Fibroblast of the aortic adventitia (primary cell): Measurements from ENCODE around the gene CD300LF. TPM values are rescaled to one million over a fixed set of nuclear protein-coding genes. Genes with fewer than 3 reads are reported as not detected.

ENCODE experiments used
- DNase-seq: peaks from one replicate; pipeline ENCODE4 v3.0.0-alpha.2; 2010; ENCODE audit warnings: low read depth
- H3K4me3 ChIP-seq: 2 replicates; pipeline ENCODE4 v1.5.1; 2011; ENCODE audit warnings: low read depth, mild to moderate bottlenecking, control low read depth, low read length, moderate library complexity
- total RNA-seq: library from RNA; depleted of rRNA; stranded (reverse); fragments of >200 nt; gene quantifications from 2 replicates; pipeline ENCODE4 v1.2.3, GENCODE V29; 2012; ENCODE audit warnings: low replicate concordance
- TF ChIP-seq, protein P1 (sequence below): IDR thresholded peaks from 2 replicates; pipeline ENCODE4 v1.5.1; 2011; ENCODE audit warnings: mild to moderate bottlenecking, low read length, control low read depth, inconsistent platforms; ENCODE audit not compliant: insufficient read depth

The CD300LF gene
- total RNA-seq, 1 donor: not detected

DNA sequence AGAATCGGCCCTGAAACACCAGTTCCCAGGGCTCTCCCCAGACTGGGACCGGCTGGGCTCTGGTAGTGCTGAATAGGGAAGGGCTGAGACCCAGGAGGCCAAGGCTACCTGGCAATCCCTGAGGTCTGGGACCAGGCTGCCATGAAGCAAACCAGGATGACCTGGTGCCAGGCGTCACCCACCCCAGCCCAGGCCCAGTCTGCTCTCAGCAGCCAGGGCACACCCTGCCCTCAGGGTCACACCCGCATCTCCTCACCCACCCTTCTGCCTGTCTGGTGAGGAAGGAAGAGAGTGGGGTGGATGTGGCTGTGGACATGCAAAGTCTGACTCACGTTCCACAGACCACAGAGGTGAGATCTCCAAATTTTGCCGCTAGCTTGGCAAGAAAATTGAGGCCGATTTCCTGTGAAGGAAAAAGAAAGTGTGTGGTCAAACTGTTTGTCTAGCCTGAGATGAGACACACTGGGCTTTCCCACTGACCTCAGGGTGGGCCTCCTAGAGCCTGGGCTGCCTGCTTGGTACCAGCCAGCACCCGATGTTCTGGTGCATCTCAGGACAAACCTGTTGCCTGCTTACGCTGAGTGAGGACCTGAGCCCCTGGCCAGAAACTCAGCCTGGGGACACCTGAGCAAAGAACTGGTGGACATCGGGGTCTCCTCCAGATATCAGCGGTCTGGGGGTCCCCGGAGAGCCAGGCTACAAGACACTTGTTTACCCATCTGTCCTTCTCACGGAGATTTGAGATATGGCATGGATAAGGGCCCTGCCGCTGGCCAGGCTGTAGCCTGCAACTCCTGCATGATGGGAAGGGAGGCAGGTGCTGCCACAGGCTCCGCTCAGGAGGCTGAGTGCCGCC is 18.0 kb upstream of the CD300LF start:
- no peak for DNase-seq
- TF ChIP-seq, protein P1, sequence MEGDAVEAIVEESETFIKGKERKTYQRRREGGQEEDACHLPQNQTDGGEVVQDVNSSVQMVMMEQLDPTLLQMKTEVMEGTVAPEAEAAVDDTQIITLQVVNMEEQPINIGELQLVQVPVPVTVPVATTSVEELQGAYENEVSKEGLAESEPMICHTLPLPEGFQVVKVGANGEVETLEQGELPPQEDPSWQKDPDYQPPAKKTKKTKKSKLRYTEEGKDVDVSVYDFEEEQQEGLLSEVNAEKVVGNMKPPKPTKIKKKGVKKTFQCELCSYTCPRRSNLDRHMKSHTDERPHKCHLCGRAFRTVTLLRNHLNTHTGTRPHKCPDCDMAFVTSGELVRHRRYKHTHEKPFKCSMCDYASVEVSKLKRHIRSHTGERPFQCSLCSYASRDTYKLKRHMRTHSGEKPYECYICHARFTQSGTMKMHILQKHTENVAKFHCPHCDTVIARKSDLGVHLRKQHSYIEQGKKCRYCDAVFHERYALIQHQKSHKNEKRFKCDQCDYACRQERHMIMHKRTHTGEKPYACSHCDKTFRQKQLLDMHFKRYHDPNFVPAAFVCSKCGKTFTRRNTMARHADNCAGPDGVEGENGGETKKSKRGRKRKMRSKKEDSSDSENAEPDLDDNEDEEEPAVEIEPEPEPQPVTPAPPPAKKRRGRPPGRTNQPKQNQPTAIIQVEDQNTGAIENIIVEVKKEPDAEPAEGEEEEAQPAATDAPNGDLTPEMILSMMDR: no peak
- H3K4me3 ChIP-seq: no peak overlapping the region

DNA sequence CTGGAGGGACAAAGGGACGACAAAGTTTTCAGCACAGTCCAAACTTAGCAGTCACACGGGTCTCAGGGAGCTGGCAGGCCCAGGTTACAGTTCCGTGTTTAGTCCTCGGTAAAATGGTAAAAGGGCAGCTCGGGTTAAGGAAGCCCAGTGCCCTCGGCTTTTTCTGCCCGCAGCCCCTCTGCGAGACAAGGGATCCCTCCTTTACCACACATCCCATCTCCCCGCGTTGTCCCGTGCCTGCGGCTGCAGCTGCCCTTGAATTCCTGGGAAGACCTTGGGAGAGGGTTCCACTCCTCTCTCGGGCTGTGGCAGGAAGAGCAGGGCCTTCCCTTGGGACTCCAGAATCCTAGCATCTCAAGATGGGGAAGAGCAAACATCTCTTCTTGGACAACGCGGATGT is 17.1 kb upstream of the CD300LF start:
- DNase-seq: no peak
- TF ChIP-seq, protein P1: no peak

DNA sequence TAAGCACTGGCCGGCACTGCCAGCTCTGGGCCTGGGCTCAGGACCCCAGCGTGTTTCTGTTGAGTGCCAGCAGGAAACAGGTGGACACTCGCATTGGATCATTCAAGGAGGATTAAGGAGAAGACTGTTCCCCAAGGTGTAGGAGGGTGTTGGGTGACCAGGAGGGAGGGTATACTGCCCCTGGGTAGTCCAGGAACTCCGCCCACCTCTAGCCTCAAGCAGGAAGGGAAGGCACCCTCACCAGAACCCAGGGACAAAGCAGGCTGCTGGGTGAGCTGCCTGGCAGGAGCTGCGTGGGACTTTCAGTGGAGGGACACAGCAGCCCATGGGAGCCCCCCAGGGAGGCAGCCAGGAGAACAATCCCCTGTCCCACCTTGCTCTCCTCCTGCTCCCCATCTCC is 16.6 kb upstream of the CD300LF start:
- no peak overlapping the region for H3K4me3 ChIP-seq
- TF ChIP-seq, protein P1: no peak
- DNase-seq: no peak

More for the DNA sequence above, 17.1 kb upstream of the CD300LF start:
- no peak overlapping the region for H3K4me3 ChIP-seq

DNA sequence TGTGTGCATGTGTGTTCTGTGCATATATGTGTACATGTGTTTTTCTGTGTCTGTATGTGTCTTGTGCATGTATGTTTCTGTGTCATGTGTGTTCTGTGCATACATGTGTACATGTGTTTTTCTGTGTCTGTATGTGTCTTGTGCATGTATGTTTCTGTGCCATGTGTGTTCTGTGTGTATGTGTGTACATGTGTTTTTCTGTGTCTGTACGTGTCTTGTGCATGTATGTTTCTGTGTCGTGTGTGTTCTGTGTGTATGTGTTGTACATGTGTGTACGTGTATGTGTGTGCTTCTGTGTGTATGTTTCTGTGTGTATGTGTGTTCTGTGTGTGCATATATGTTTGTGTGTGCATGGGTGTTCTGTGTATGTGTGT is 16.0 kb upstream of the CD300LF start:
- H3K4me3 ChIP-seq: no peak overlapping the region
- no peak for DNase-seq
- TF ChIP-seq, protein P1: no peak

DNA sequence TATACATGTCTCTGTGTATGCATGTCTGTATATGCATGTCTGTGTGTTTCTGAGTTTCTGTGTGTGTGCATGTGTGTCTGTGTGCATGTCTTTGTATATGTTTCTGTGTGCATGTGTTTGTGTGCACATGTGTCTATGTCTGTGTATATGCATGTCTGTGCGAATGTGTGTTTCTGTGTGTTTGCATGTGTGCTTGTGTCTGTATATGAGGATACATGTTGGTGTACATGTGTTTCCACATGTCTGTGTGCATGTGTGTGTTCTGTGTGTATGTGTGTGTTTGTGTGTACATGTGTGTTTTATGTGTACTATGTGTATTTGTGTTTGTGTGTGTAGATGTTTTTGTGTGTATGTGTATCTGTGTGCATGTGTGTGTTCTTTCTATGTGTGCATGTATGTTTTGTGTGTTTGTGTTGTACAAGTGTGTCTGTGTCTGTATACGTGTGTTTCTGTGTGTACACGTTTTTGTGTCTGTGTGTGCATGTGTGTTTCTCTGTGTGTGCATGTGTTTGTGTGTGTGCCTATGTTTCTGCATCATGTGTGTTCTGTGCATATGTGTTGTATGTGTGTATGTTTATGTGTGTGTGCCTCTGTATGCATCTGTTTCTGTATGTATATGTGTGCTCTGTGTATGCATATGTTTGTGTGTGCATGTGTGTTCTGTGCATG is 15.4 kb upstream of the CD300LF start:
- no peak overlapping the region for H3K4me3 ChIP-seq
- TF ChIP-seq, protein P1: no peak
- DNase-seq: no peak

DNA sequence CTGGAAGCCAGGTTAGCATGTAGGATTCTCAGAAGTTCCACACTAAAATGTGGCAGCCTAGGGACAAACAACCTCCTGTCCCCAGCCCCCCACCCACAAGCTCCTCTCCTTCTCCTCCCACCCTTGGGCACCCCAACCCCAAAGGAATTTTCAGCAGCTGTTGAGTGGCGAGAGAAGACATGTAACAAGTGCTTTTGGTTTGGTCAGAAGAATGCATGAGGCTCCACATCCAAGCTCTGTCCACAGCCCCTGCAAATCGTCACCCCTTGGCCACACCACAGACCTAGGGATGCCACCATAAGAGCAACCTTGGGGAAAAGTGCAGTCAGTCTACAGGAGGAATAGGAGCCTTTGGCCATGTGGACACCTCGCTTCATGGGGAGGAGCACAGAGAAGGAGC is 12.4 kb upstream of the CD300LF start:
- DNase-seq: no peak
- no peak overlapping the region for H3K4me3 ChIP-seq
- TF ChIP-seq, protein P1: no peak
